D721Med (cell line): Measurements from ENCODE around the gene PEAK1.

Experiments used
- DNase-seq: peaks from one replicate; pipeline ENCODE4 v3.0.0; 2011; ENCODE audit warnings: low spot score; ENCODE audit not compliant: insufficient read length
- FAIRE-seq: peaks from 2 replicates; lab custom pipeline; 2011; peaks lifted over from hg19 to GRCh38; lab: Jason Lieb, UNC
- TF ChIP-seq, protein P1 (sequence below): IDR thresholded peaks from 2 replicates; pipeline ENCODE4 v1.5.1; 2012; ENCODE audit warnings: mild to moderate bottlenecking, control low read depth; ENCODE audit not compliant: insufficient read depth; ENCODE audit errors: missing control alignments

The PEAK1 gene

DNA sequence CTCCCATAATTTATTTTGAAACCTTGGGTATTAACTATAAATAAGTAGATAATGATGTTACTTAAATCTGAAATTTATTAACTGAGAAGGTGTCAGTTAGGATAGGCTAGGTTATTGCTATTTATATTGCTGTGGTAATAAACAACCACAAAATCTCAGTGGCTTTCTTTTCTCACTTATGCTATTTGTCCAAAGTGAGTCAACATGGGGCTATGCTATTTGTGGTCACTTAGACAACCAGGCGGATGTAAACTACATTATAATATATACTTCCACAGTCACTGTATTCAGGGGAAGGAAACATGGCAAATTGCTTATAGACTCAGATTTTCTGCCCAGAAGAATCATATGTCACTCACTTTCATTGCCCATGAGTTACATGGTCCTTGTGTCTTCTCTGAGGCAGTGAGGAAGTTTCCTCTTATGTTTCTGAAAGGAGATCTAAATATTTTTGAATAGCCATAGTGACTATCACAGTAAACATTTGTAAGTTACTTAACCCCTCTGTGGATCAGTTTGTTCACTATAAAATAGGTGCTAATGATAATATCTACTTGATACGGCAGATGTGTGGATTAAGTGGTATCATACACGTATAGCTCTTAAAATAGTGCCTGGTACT, 20.6 kb upstream of the PEAK1 start:
- TF ChIP-seq, protein P1, sequence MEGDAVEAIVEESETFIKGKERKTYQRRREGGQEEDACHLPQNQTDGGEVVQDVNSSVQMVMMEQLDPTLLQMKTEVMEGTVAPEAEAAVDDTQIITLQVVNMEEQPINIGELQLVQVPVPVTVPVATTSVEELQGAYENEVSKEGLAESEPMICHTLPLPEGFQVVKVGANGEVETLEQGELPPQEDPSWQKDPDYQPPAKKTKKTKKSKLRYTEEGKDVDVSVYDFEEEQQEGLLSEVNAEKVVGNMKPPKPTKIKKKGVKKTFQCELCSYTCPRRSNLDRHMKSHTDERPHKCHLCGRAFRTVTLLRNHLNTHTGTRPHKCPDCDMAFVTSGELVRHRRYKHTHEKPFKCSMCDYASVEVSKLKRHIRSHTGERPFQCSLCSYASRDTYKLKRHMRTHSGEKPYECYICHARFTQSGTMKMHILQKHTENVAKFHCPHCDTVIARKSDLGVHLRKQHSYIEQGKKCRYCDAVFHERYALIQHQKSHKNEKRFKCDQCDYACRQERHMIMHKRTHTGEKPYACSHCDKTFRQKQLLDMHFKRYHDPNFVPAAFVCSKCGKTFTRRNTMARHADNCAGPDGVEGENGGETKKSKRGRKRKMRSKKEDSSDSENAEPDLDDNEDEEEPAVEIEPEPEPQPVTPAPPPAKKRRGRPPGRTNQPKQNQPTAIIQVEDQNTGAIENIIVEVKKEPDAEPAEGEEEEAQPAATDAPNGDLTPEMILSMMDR, result no peak
- no peak for DNase-seq
- no peak for FAIRE-seq

DNA sequence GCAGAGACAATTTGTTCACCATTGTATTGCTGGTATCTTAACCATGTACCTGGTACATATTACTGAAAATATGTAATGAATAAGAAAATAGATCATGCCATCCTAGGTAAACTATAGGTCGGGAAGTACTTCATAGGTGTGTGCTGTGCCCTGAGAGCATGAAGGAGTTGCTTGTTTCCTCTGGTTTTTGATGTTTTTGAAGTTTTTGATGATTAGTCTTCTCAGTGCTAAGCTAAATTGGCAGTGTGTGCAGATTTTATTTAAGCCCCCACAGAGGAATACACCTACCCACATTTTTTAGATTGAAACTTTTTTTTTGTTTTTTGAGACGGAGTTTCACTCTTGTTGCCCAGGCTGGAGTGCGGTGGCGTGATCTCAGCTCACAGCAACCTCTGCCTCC, 17.4 kb upstream of the PEAK1 start:
- DNase-seq, result no peak
- FAIRE-seq, result no peak
- TF ChIP-seq, protein P1, result no peak

DNA sequence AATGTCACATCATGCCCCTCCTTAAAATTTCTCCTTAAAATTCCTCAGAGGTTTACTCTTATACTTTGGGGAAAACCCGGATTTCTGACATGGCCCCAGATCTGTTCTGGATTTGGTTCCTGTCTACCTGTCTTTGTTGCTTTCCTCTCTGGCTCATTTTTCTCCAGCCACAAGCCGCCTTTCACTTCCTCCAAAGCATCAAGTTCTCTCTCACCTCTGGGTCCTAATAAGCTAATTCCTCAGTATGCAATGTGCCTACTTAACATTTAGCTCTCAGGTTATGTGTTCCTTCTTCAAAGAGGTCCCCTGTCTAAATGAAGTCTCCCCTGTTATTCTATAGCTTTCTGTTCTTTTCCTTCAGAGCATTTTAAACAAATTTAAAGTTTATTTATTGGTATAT, 16.9 kb upstream of the PEAK1 start:
- TF ChIP-seq, protein P1, result no peak
- FAIRE-seq (no peak), DNase-seq (no peak)

DNA sequence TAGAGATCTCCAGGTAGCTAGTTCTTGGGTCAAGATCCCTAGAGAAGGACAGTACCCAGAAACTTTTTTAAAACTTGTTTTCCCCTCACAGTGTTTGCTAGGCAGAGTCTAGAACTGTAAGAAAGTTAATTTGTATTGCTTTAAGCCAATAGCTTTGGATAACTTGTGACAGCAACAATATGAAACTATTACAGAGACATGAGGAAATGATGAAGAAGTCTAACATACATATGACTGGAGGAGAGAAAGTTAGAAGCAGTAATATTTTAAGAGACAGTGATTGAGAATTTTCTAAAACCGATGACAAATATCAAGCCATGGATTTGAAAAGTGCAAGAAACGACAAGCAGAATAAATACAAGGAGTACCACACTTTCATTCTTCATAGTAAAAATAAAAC, 10.7 kb upstream of the PEAK1 start:
- TF ChIP-seq, protein P1, result no peak
- FAIRE-seq (no peak), DNase-seq (no peak)

DNA sequence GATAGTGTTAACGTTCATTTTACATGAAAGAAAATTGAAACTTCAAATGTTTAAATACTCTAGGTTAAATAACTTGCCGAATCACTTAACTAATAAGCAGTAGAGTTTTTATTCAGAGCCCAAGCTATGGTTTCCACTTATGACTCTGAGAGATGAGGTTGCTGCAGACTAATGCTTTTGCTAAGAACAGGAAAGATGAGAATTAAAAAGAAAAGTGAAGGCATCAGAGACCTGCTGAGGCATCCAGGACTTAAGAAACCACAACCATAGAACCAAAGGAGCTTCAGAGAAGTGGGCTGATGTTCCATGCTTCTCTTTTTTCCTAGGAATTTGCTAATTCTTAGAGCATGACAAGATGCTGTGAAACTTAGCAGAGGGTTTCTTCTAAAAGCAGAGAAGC, 10.3 kb upstream of the PEAK1 start:
- no peak for DNase-seq
- FAIRE-seq, result no peak

DNA sequence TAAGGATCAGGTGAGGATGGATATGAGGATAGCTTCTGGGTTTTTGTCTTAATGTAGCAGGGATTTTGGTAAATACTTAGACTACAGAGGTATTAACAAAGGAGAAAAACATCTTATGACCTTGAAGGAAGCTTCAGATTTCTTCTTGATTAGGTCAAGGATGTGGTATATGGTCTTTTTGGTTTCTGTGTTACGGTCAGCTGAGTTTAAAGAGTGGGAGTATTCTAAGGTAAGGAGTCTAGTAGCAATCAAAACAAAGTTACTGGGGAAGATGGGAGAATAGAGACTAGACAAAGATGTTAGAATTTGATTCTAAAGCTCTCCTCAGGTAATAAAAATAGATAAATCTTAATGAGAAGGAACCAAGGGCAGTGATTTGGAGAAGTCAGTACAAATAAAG, 7.0 kb upstream of the PEAK1 start:
- TF ChIP-seq, protein P1, result no peak
- no peak for DNase-seq
- FAIRE-seq, result no peak

More for the DNA sequence above, 10.3 kb upstream of the PEAK1 start:
- TF ChIP-seq, protein P1, result no peak

DNA sequence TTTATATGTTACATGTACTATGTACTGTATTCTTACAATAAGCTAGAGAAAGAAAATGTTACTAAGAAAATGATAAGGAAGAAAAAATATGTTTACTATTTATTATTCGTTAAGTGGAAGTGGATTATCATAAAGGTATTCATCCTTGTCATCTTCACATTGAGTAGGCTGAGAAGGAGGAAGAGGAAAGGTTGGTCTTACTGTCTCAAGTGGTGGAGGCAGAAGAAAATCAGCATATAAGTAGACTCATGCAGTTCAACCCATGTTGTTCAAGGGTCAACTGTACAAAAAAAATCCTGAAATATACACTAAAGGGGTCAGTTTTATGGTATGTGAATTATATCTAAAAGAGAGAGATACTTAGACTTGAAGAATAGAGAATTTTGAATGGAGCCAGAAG, 6.5 kb upstream of the PEAK1 start:
- DNase-seq (no peak), FAIRE-seq (no peak)
- TF ChIP-seq, protein P1, result no peak
